Epithelial cell of esophagus (primary cell): Measurements from ENCODE around the gene UFSP1.

Experiments
- DNase-seq: peaks from one replicate; pipeline ENCODE4 v3.0.0; 2010; ENCODE audit warnings: low read depth
- H3K4me3 ChIP-seq: 2 replicates; pipeline ENCODE4 v1.5.1; 2011; ENCODE audit warnings: mild to moderate bottlenecking, low read length, control low read depth
- CTCF ChIP-seq: IDR thresholded peaks from 2 replicates; pipeline ENCODE4 v1.5.1; 2011; ENCODE audit warnings: low read depth, mild to moderate bottlenecking, low read length, control low read depth, inconsistent platforms; ENCODE audit not compliant: insufficient read depth; ENCODE audit errors: missing control alignments

UFSP1 gene

DNA sequence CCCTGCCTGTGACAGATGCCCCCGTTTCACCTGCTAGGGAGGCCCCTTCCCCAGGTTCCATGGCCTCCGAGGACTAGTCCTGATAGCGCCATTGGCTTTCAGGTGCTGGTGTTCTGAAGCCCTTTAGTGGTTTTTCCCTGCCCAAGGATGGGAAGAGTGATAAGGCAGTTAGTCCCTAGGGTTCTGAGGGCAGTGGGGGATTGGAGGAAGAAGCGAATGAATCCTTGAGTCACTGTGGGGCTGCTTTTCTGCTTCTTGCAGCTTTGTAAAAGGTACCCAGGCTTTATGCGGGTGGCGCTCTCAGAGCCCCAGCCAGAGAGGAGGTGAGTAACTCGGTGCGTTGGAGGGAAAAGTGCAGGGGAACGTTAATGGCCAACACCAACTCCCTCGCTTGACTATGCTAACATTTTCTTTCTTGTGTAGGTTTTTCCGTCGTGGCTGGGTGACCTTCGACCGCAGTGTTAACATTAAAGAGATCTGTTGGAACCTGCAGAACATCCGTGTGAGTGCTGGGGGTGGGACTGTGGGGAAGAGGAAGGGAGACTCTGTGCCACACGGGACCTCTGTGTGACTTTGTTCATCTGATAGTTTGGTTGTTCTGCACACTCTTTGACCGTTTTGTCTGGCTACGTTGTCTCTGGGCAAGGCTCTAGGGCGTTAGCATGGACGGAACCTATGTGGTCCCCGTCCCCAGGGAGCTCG lies 3.9 kb downstream of the UFSP1 start:
- no peak overlapping the region for H3K4me3 ChIP-seq
- TF ChIP-seq CTCF: no peak
- DNase-seq: no peak

DNA sequence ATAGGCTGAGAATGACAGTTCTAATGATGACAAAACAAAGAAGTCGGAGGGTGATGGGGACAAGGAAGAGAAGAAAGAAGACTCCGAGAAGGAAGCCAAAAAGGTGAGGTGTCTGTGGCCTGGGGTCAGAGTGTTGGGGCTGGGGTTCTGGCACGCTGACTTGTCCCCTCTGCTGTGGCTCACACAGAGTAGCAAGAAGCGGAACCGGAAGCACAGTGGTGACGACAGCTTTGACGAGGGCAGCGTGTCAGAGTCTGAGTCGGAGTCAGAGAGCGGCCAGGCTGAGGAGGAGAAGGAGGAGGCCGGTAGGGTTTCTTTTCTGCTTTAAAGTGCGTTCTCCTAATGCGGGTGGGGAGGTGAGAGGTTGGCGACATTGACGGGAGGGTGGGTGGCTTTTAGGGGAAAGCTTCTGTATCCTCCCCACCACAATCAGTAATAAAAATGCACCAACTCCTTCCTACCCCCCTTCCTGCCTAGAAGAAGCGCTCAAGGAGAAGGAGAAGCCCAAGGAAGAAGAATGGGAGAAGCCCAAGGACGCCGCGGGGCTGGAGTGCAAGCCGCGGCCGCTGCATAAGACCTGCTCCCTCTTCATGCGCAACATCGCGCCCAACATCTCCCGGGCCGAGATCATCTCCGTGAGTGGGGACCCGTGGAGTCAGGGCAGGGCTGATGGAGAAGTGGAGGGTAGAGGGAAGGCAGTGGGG lies 4.6 kb downstream of the UFSP1 start:
- no peak for DNase-seq
- no peak overlapping the region for H3K4me3 ChIP-seq

DNA sequence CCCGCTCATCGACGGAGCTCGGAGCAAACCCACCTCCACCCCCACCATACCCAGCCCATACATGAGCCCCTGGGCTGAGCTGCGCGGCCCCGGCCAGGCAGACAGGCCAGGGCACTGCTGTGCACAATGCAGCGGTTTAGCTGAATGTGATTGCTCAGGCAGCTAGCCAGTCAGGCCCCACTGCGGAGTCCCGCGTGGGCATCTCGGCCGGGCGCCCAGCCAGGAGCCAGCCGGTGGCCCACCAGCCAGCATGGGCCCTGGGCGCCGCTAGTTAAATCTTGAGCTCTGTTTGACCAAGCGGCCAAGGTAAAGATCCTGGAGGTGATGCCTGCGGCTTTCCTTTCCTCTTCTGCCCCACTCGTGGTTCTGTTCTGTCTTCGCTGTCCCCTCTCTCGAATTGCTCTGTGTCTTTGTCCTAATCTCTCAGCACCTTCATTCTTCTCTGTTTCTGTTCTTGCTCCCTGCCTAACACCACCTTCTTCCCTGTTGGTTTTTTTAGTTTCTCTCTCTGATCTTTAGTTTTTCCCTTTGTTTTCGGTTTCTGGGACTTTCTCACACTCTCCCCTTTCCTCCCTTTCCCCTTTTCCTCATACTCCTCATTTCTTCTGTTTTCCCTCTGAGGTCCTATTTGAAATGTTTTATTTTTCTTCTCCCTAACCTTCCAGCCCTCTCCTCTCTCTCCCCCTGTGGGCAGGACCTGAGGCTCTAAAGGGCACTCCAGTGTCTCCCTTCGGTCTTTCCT lies 6.6 kb downstream of the UFSP1 start:
- TF ChIP-seq CTCF: no peak
- H3K4me3 ChIP-seq: no peak overlapping the region
- no peak for DNase-seq

More for the DNA sequence above, 4.6 kb downstream of the UFSP1 start:
- TF ChIP-seq CTCF: no peak

DNA sequence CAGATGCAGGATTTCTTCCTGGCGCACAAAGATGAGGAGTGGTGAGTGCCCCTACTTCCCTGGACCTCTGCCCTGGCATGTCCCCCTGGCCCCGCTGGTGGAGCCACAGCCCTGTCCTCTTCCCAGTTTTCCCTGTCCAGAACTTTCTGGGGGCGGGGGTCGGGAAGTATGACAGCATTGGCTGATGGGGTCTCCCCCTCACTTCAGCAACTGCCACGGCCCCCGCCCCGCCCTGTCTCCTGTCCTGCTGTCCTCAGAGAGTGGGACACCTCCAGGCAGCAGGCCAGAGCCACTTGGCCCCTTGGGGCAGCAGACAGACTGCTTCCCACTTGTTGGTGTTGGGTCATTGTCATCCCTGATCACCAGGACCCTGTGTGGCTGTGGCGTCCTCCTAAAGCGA lies 7.3 kb downstream of the UFSP1 start:
- DNase-seq: no peak
- H3K4me3 ChIP-seq: no peak overlapping the region
- TF ChIP-seq CTCF: no peak

- no peak overlapping the region for H3K4me3 ChIP-seq
- DNase-seq: no peak
- no peak for TF ChIP-seq CTCF
Observed at GRCh38 chr7:100881136-100881535, 8.4 kb downstream of the UFSP1 start.

GRCh38 chr7:100880645-100881044 lies 8.9 kb downstream of the UFSP1 start:
- no peak for TF ChIP-seq CTCF
- no peak for DNase-seq
- no peak overlapping the region for H3K4me3 ChIP-seq
